ENCODE results near the gene DOCK8.

Gene DOCK8

GRCh38 chr9:270657-271237 lies 56.1 kb downstream of the DOCK8 start:
- no peak for DNase-seq

GRCh38 chr9:272251-273213 lies 57.9 kb downstream of the DOCK8 start:
- DNase-seq: no peak

- DNase-seq: no peak
Observed at GRCh38 chr9:274406-274805, 59.7 kb downstream of the DOCK8 start.

GRCh38 chr9:277601-278295 lies 63.1 kb downstream of the DOCK8 start:
- DNase-seq: no peak

- no peak for DNase-seq
Observed at GRCh38 chr9:278651-279050, 64.0 kb downstream of the DOCK8 start.

GRCh38 chr9:279674-280073 lies 65.0 kb downstream of the DOCK8 start:
- DNase-seq: no peak

- DNase-seq: no peak
Observed at GRCh38 chr9:281741-282645, 67.3 kb downstream of the DOCK8 start.

GRCh38 chr9:286071-286740 lies 71.5 kb downstream of the DOCK8 start:
- no peak for DNase-seq

- DNase-seq: no peak
Observed at GRCh38 chr9:289121-289520, 74.5 kb downstream of the DOCK8 start.

GRCh38 chr9:292915-293314 lies 78.2 kb downstream of the DOCK8 start:
- DNase-seq: no peak

GRCh38 chr9:295576-295975 lies 80.9 kb downstream of the DOCK8 start:
- DNase-seq: no peak

GRCh38 chr9:296411-296810 lies 81.7 kb downstream of the DOCK8 start:
- no peak for DNase-seq

- DNase-seq: no peak
Observed at GRCh38 chr9:297104-297972, 82.7 kb downstream of the DOCK8 start.

- no peak for DNase-seq
Observed at GRCh38 chr9:303502-303901, 88.8 kb downstream of the DOCK8 start.

- DNase-seq: no peak
Observed at GRCh38 chr9:304106-304505, 89.4 kb downstream of the DOCK8 start.

GRCh38 chr9:304519-305185 lies 90.0 kb downstream of the DOCK8 start:
- DNase-seq: no peak

- no peak for DNase-seq
Observed at GRCh38 chr9:306907-307306, 92.2 kb downstream of the DOCK8 start.

- DNase-seq: no peak
Observed at GRCh38 chr9:311841-312240, 97.2 kb downstream of the DOCK8 start.

- no peak for DNase-seq
Observed at GRCh38 chr9:312596-313320, 98.1 kb downstream of the DOCK8 start.

Data from NCI-H2029 treated with DMSO at 0.1 percent for 48 hours (cell line).